ENCODE data around the gene MDM2. TPM values are rescaled to one million over a fixed set of nuclear protein-coding genes. Genes with fewer than 3 reads are reported as not detected.

Gene MDM2
- total and polyA plus RNA-seq, 10 of the 15 experiments (the other 5 are each of a cell fraction or from before 2014, with no cell fraction given), result 48.2 to 174 (median 85.0) TPM

- no peaks in the 10 kb centered on the region for H3K79me2 ChIP-seq (ENCODE audit: control insufficient read depth, insufficient read depth, low read length)
- intact Hi-C loops (cut with micrococcal nuclease; ENCODE audit: unreplicated experiment), result no loop called here
- no peak overlapping the region for H3K4me3 ChIP-seq
- SMC1A ChIA-PET (ENCODE audit: uncharacterized antibody, unreplicated experiment), result interaction anchor here (0.8 to 1.5 kb wide), 2 partner anchors 46 to 367 kb away, joined by 3 read pairs; no protein-coding TSS in a partner anchor
- H3K4me1 ChIP-seq (ENCODE audit: control insufficient read depth, insufficient read depth, low read length), result no peaks in the 10 kb centered on the region
- H2AFZ ChIP-seq (ENCODE audit: control insufficient read depth, low read depth, low read length), result no peak overlapping the region
- TF ChIP-seq BCL3 (IDR thresholded peaks at IDR 0.05; ENCODE audit: borderline replicate concordance, insufficient read depth, low read depth, low read length, poor library complexity, severe bottlenecking) (no peak), CTCF (IDR thresholded peaks at IDR 0.05 in 2 of 3, conservative IDR thresholded peaks at IDR 0.05 in 1 of 3; ENCODE audit: control insufficient read depth in 2 of 3, extremely low read depth in 1 of 3, insufficient read depth in 1 of 3, low read depth in 3 of 3, low read length in 3 of 3) (no peak), CHD4 (IDR thresholded peaks at IDR 0.05) (no peak), POLR2AphosphoS2 (IDR thresholded peaks at IDR 0.05; ENCODE audit: low read depth, low read length) (no peak), GABPA (IDR thresholded peaks at IDR 0.05; ENCODE audit: low read depth) (no peak), RAD21 (IDR thresholded peaks at IDR 0.05; ENCODE audit: insufficient read depth, low read depth, low read length) (no peak), ATF7 (IDR thresholded peaks at IDR 0.05; ENCODE audit: low read depth) (no peak), SREBF1 (IDR thresholded peaks at IDR 0.05; ENCODE audit: low read length) (no peak), TARDBP (IDR thresholded peaks at IDR 0.05; ENCODE audit: borderline replicate concordance) (no peak), CEBPB (IDR thresholded peaks at IDR 0.05; ENCODE audit: borderline replicate concordance in 1 of 2, low read depth in 2 of 2, low read length in 2 of 2) (no peak), NFXL1 (IDR thresholded peaks at IDR 0.05; ENCODE audit: borderline replicate concordance) (no peak), PKNOX1 (IDR thresholded peaks at IDR 0.05) (no peak), BMI1 (IDR thresholded peaks at IDR 0.05; ENCODE audit: borderline replicate concordance) (no peak), IRF4 (IDR thresholded peaks at IDR 0.05; ENCODE audit: low read depth, low read length) (no peak), ZNF217 (IDR thresholded peaks at IDR 0.05) (no peak), ZSCAN29 (IDR thresholded peaks at IDR 0.05) (no peak)
- no TSS peak for BruUV-seq (replicated peaks)
- 79% methylated on average over 2 of the region's 2 CpGs for WGBS (ENCODE audit: insufficient coverage, insufficient replicate concordance, low lambda C conversion rate, missing lambda C conversion rate)
- H3K27me3 ChIP-seq (replicated peaks in 1 of 2; ENCODE audit: control insufficient read depth in 2 of 2, insufficient read depth in 2 of 2, low read length in 1 of 2), result no peaks in the 10 kb centered on the region
- ATAC-seq, result no peak
- RAD21 ChIA-PET (ENCODE audit: unreplicated experiment), result no interaction called here
- no peak overlapping the region for H3K27ac ChIP-seq (ENCODE audit: control insufficient read depth, insufficient read depth)
- FAIRE-seq, result no peak
- CTCF ChIA-PET, result interaction anchor here (1.3 to 2.5 kb wide), 3 partner anchors 9 to 215 kb away, joined by 3 to 7 read pairs (median 4); no protein-coding TSS in a partner anchor
- POLR2A ChIA-PET, result interaction anchor here (0.8 kb wide), 1 partner anchor 13 kb away, joined by 3 read pairs; no protein-coding TSS in a partner anchor
- H3K36me3 ChIP-seq (ENCODE audit: control insufficient read depth in 2 of 2, insufficient read depth in 2 of 2, low read length in 1 of 2), result no peaks in the 10 kb centered on the region
- in situ Hi-C loops (cut with MboI), result no loop called here
- H3K4me2 ChIP-seq (ENCODE audit: control insufficient read depth, insufficient read depth), result no peak overlapping the region
- H3K9ac ChIP-seq (ENCODE audit: control insufficient read depth, insufficient read depth, low read length), result no peak overlapping the region
- no peak for DNase-seq (ENCODE audit: low read depth, low spot score)
- H3K9me3 ChIP-seq (replicated peaks; ENCODE audit: control insufficient read depth, insufficient read depth, low read length), result no peaks in the 10 kb centered on the region
- H4K20me1 ChIP-seq (ENCODE audit: control insufficient read depth, insufficient read depth), result no peaks in the 10 kb centered on the region
Observed at GRCh38 chr12:68854078-68854468, 46.1 kb downstream of the MDM2 start.

Measured in GM12878 (cell line).